ENCODE measurements around the gene ATP11A.

ATP11A gene

GRCh38 chr13:112713517-112714253 is 23.8 kb downstream of the ATP11A start:
- H3K27me3 ChIP-seq (ENCODE audit: insufficient read depth, low read depth): no peaks in the 10 kb centered on the region
- H3K4me1 ChIP-seq (ENCODE audit: low read depth, poor library complexity, severe bottlenecking): no peaks in the 10 kb centered on the region
- TF ChIP-seq CTCF (conservative IDR thresholded peaks at IDR 0.05; ENCODE audit: low read depth, low read length): no peak
- H3K4me3 ChIP-seq (IDR thresholded peaks at IDR 0.05; ENCODE audit: insufficient read depth, low read depth, low read length): no peak overlapping the region
- no peak overlapping the region for H3K27ac ChIP-seq
- no peaks in the 10 kb centered on the region; the same call in 1 of the 2 replicates for H3K79me2 ChIP-seq (ENCODE audit: insufficient read depth, low read depth)
- H3K36me3 ChIP-seq (ENCODE audit: insufficient read depth): no peaks in the 10 kb centered on the region
- H3K9ac ChIP-seq: no peak overlapping the region
- H3K4me2 ChIP-seq: no peak overlapping the region
- H4K20me1 ChIP-seq (ENCODE audit: insufficient read depth): no peaks in the 10 kb centered on the region
- H2AFZ ChIP-seq (ENCODE audit: low read depth): no peak overlapping the region

GRCh38 chr13:112714376-112715174 is 24.7 kb downstream of the ATP11A start:
- Histone ChIP-seq H3K4me1 (ENCODE audit: low read depth, poor library complexity, severe bottlenecking) (no peaks in the 10 kb centered on the region), H3K36me3 (ENCODE audit: insufficient read depth) (no peaks in the 10 kb centered on the region), H3K9ac (no peak overlapping the region), H3K27me3 (ENCODE audit: insufficient read depth, low read depth) (no peaks in the 10 kb centered on the region), H2AFZ (ENCODE audit: low read depth) (no peak overlapping the region), H3K27ac (no peak overlapping the region), H4K20me1 (ENCODE audit: insufficient read depth) (no peaks in the 10 kb centered on the region), H3K4me2 (no peak overlapping the region), H3K4me3 (IDR thresholded peaks at IDR 0.05; ENCODE audit: insufficient read depth, low read depth, low read length) (no peak overlapping the region), H3K79me2 (ENCODE audit: insufficient read depth, low read depth) (no peaks in the 10 kb centered on the region; the same call in 1 of the 2 replicates)
- no peak for TF ChIP-seq CTCF (conservative IDR thresholded peaks at IDR 0.05; ENCODE audit: low read depth, low read length)

GRCh38 chr13:112715210-112715609 is 25.4 kb downstream of the ATP11A start:
- Histone ChIP-seq H3K27me3 (ENCODE audit: insufficient read depth, low read depth) (no peaks in the 10 kb centered on the region), H4K20me1 (ENCODE audit: insufficient read depth) (no peaks in the 10 kb centered on the region), H3K9ac (no peak overlapping the region), H3K36me3 (ENCODE audit: insufficient read depth) (no peaks in the 10 kb centered on the region), H3K4me3 (IDR thresholded peaks at IDR 0.05; ENCODE audit: insufficient read depth, low read depth, low read length) (no peak overlapping the region), H3K4me1 (ENCODE audit: low read depth, poor library complexity, severe bottlenecking) (no peaks in the 10 kb centered on the region), H3K4me2 (no peak overlapping the region), H3K79me2 (ENCODE audit: insufficient read depth, low read depth) (no peaks in the 10 kb centered on the region; the same call in 1 of the 2 replicates), H3K27ac (no peak overlapping the region), H2AFZ (ENCODE audit: low read depth) (no peak overlapping the region)
- TF ChIP-seq CTCF (conservative IDR thresholded peaks at IDR 0.05; ENCODE audit: low read depth, low read length): no peak

GRCh38 chr13:112715715-112716460 is 26.1 kb downstream of the ATP11A start:
- Histone ChIP-seq H3K4me3 (IDR thresholded peaks at IDR 0.05; ENCODE audit: insufficient read depth, low read depth, low read length) (no peak overlapping the region), H2AFZ (ENCODE audit: low read depth) (no peak overlapping the region), H3K79me2 (ENCODE audit: insufficient read depth, low read depth) (no peaks in the 10 kb centered on the region; the same call in 1 of the 2 replicates), H3K27me3 (ENCODE audit: insufficient read depth, low read depth) (no peaks in the 10 kb centered on the region), H3K9ac (no peak overlapping the region), H3K4me1 (ENCODE audit: low read depth, poor library complexity, severe bottlenecking) (no peaks in the 10 kb centered on the region), H3K36me3 (ENCODE audit: insufficient read depth) (no peaks in the 10 kb centered on the region), H3K4me2 (no peak overlapping the region), H4K20me1 (ENCODE audit: insufficient read depth) (no peaks in the 10 kb centered on the region), H3K27ac (no peak overlapping the region)
- TF ChIP-seq CTCF (conservative IDR thresholded peaks at IDR 0.05; ENCODE audit: low read depth, low read length): no peak
